ENCODE results near the gene PLEKHH1. TPM values are rescaled to one million over a fixed set of nuclear protein-coding genes. Genes with fewer than 3 reads are reported as not detected.

The PLEKHH1 gene
- total RNA-seq, 4 donors from 2014 or later = 10.5 to 23.1 (median 17.2) TPM

DNA sequence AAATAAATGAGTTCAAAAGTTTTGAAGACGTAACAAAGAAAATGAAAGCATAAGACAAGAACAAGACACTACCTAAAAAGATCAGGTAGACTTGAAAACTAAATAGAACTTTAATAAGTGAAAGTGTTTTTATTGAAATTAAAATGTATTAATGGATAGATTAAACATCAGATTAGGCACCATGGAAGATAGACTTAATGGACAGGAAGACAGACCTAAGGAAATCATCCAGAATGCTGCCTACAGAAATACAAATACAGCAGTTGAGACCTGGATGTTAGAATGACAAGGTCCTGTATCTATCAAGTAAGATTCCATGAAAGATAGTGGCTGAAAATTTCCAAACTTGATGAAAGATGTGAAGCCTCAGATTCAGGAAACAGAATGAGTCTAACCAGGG is 11.5 kb downstream of the PLEKHH1 start:
- no peak for DNase-seq (ENCODE audit: low spot score in 2 of 2)
- 93 to 100% methylated on average over 1 of the region's 1 CpG for WGBS, 2 donors
- TF ChIP-seq, protein P1, sequence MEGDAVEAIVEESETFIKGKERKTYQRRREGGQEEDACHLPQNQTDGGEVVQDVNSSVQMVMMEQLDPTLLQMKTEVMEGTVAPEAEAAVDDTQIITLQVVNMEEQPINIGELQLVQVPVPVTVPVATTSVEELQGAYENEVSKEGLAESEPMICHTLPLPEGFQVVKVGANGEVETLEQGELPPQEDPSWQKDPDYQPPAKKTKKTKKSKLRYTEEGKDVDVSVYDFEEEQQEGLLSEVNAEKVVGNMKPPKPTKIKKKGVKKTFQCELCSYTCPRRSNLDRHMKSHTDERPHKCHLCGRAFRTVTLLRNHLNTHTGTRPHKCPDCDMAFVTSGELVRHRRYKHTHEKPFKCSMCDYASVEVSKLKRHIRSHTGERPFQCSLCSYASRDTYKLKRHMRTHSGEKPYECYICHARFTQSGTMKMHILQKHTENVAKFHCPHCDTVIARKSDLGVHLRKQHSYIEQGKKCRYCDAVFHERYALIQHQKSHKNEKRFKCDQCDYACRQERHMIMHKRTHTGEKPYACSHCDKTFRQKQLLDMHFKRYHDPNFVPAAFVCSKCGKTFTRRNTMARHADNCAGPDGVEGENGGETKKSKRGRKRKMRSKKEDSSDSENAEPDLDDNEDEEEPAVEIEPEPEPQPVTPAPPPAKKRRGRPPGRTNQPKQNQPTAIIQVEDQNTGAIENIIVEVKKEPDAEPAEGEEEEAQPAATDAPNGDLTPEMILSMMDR (IDR thresholded peaks at IDR 0.05) = no peak
- no peak for TF ChIP-seq POLR2A (IDR thresholded peaks at IDR 0.05)
- no peak overlapping the region for H3K4me3 ChIP-seq (ENCODE audit: low read depth, poor library complexity, severe bottlenecking)
- intact Hi-C loops (cut with DNase I; ENCODE audit: low total_unique reads) = no loop called here

DNA sequence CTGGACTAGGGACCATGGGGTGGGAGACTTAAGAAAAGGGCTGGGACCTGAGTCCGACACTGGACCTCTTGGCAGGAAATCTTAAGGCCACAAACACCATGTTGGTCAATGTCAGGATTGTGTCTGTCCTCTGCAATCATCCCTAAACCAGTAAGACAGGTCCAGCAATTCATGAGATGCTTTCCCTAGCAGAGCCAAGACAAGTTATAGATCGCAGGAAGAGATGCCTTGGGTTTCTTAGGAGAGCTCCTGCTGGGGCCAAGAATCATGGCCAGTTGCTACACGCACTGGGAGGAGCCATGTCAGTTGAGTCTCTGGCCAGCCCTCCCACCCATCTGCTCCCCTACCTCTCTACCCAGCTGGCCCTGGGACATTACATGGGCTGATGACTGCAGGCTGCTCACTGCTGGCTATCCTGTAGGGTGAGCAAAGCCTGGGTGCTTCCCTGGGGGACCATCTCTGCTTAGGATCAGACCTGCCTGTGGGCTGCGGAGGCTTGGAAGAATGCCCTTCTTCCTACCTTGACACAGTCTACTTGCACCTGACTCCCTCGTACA is 14.2 kb downstream of the PLEKHH1 start:
- 55 to 63% methylated on average over 5 of the region's 5 CpGs for WGBS, 2 donors
- TF ChIP-seq POLR2A (IDR thresholded peaks at IDR 0.05) = no peak
- TF ChIP-seq, protein P1 (IDR thresholded peaks at IDR 0.05) = no peak
- intact Hi-C loops (cut with DNase I; ENCODE audit: low total_unique reads) = no loop called here
- H3K4me3 ChIP-seq (ENCODE audit: low read depth, poor library complexity, severe bottlenecking) = no peak overlapping the region
- DNase-seq (ENCODE audit: low spot score in 2 of 2) = no peak

DNA sequence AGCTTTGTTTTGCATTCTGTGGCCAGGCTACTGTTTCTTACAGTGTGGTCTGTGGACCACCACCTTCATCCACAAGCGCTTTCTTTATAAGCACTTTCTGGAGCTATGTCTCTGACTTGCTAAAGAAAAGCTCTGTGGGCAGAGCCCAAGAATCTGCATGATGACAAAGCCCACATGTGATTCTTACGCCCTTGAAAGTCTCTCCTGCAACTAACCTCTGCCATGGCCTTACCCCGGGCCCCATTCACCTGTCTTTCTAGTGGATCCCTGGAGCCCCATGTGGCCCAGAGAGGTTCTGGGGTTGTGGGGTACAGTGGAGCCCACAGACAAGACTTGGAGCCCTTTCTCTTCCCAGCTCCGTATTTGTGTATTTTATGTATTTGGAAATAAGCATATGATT is 16.6 kb downstream of the PLEKHH1 start:
- intact Hi-C loops (cut with DNase I; ENCODE audit: low total_unique reads) = no loop called here
- WGBS, 2 donors = 84 to 90% methylated on average over 4 of the region's 4 CpGs
- DNase-seq (ENCODE audit: low spot score in 2 of 2) = no peak
- no peak overlapping the region for H3K4me3 ChIP-seq (ENCODE audit: low read depth, poor library complexity, severe bottlenecking)
- TF ChIP-seq, protein P1 (IDR thresholded peaks at IDR 0.05) = no peak
- TF ChIP-seq POLR2A (IDR thresholded peaks at IDR 0.05) = no peak

DNA sequence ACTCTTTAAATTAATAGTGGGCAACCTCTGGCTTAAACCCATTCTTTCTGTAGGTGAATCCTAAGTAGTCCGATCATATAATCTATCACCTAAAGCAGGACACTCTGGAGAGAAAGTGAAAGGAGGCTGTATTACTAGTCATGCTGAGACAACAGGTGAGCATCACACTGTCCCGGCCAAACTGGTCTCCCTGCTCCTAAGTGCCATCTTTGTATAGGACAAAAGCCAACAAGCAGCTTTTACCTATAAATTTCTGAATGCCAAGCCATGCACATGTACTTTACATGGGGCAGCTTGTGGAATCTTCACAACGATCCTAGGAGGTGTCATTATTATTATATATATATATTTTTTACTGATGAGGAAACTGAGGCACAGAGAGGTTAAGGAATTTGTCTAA is 18.0 kb downstream of the PLEKHH1 start:
- 82% methylated on average over 3 of the region's 3 CpGs for WGBS, 2 donors
- DNase-seq (ENCODE audit: low spot score in 2 of 2) = no peak

DNA sequence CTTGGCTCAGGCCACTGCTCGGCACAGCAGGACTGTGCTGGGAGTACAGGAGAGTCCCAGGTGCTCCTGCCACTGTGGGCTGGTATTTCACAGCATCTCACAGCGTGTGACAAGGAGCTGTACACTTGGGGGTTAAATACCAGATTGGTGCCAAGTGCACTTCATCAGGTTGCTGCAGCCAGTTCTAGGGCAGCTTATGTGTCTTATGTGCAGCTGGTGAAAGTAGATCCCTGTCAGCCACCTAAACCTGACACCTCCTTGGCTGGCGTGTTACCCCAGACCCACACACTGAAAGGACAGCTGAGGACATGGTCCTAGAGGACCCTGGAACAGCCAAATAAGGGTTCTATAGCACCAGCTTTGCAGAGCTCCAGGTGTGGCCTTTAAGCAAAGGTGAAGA is 18.9 kb downstream of the PLEKHH1 start:
- no peak overlapping the region for H3K4me3 ChIP-seq (ENCODE audit: low read depth, poor library complexity, severe bottlenecking)
- 83 to 88% methylated on average over 3 of the region's 3 CpGs for WGBS, 2 donors
- TF ChIP-seq, protein P1 (IDR thresholded peaks at IDR 0.05) = no peak
- TF ChIP-seq POLR2A (IDR thresholded peaks at IDR 0.05) = no peak
- intact Hi-C loops (cut with DNase I; ENCODE audit: low total_unique reads) = no loop called here
- DNase-seq (ENCODE audit: low spot score in 2 of 2) = no peak

More for the DNA sequence above, 18.0 kb downstream of the PLEKHH1 start:
- no peak overlapping the region for H3K4me3 ChIP-seq (ENCODE audit: low read depth, poor library complexity, severe bottlenecking)
- intact Hi-C loops (cut with DNase I; ENCODE audit: low total_unique reads) = no loop called here
- TF ChIP-seq POLR2A (IDR thresholded peaks at IDR 0.05) = no peak
- TF ChIP-seq, protein P1 (IDR thresholded peaks at IDR 0.05) = no peak

DNA sequence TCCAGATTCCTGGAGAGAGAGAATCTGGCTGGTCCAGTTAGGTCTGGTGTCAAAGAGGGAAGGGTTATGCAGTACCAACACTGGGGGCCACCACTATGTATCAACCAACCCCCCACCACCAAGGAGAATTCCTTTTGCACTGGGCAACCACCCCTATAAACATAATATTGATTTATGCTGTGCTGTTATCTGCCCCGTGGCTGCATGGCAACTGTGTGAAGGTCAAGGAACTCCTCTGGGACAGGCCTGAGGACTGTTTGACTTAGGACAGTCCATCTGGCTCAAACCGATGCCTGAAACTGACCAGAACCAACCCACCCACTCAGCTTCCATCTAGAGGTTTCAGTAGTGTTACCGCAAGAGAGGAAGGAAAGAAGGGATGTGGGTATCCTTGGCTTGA is 20.5 kb downstream of the PLEKHH1 start:
- DNase-seq (ENCODE audit: low spot score in 2 of 2) = no peak
- WGBS, 2 donors = 64 to 80% methylated on average over 3 of the region's 3 CpGs
- no peak overlapping the region for H3K4me3 ChIP-seq (ENCODE audit: low read depth, poor library complexity, severe bottlenecking)
- TF ChIP-seq, protein P1 (IDR thresholded peaks at IDR 0.05) = no peak
- no peak for TF ChIP-seq POLR2A (IDR thresholded peaks at IDR 0.05)
- intact Hi-C loops (cut with DNase I; ENCODE audit: low total_unique reads) = no loop called here
